Measurements from ENCODE around the gene RPS6KA2. TPM values are rescaled to one million over a fixed set of nuclear protein-coding genes. Genes with fewer than 3 reads are reported as not detected.

RPS6KA2 gene
- polyA plus RNA-seq, 1 donor (not counting 4 experiments of a cell fraction or from before 2014, with no cell fraction given) = 8.2 TPM

DNA sequence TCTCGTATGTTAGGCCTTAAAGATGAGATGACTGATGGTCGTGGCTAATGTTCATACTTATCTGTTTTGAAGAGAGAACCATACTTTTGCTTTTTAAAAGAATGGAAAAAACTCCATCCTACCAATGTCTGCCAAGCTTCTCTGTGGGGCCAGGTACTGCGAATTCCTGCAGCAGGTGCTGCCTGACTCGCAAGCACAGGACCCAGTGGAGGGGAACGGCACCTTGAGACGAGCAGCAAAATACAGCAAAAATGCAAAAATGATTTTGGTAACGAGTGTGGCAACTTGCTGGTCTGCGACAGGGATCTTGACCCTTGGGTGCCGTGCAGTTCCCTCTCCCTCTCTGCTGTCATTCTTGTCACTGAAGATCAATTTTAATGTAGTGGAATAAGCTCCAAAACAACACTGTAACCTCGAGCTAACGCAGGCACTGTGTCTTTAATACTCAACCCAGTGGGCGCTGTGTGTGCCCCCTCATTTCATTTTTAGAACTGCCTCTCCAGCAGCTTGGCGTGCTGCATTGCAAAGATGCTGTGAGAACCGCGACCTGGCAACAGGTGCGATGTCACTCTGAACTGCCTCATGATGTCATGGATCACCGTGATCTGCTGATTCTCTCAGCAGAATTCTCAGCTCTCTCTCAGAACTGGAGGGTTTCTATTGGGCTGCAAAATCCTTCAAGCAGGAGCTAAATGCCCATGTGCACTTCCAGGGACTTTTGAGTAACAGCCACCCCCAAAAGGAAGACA lies 92.2 kb downstream of the RPS6KA2 start:
- no peaks in the 10 kb centered on the region for H3K79me2 ChIP-seq (ENCODE audit: control insufficient read depth, insufficient read depth, low read length)
- TF ChIP-seq, protein P1, sequence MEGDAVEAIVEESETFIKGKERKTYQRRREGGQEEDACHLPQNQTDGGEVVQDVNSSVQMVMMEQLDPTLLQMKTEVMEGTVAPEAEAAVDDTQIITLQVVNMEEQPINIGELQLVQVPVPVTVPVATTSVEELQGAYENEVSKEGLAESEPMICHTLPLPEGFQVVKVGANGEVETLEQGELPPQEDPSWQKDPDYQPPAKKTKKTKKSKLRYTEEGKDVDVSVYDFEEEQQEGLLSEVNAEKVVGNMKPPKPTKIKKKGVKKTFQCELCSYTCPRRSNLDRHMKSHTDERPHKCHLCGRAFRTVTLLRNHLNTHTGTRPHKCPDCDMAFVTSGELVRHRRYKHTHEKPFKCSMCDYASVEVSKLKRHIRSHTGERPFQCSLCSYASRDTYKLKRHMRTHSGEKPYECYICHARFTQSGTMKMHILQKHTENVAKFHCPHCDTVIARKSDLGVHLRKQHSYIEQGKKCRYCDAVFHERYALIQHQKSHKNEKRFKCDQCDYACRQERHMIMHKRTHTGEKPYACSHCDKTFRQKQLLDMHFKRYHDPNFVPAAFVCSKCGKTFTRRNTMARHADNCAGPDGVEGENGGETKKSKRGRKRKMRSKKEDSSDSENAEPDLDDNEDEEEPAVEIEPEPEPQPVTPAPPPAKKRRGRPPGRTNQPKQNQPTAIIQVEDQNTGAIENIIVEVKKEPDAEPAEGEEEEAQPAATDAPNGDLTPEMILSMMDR (optimal IDR thresholded peaks at IDR 0.05 in 1 of 3, IDR thresholded peaks at IDR 0.05 in 1 of 3, conservative IDR thresholded peaks at IDR 0.05 in 1 of 3; ENCODE audit: extremely low read depth in 1 of 3, insufficient read depth in 2 of 3, low read length in 3 of 3) = no peak
- no peak for TF ChIP-seq EZH2 (IDR thresholded peaks at IDR 0.05; ENCODE audit: low read length)
- DNase-seq (ENCODE audit: low read depth, low spot score) = no peak
- dilution Hi-C loops (cut with MboI; ENCODE audit: extremely low pct_ligation_motif_present, low sequenced_read_pairs) = no loop called here
- no peak overlapping the region for H3K4me2 ChIP-seq (ENCODE audit: control insufficient read depth, extremely low read depth, insufficient read depth, low read depth, low read length)
- H4K20me1 ChIP-seq (ENCODE audit: control insufficient read depth, extremely low read depth, insufficient read depth, low read length) = no peaks in the 10 kb centered on the region
- no peaks in the 10 kb centered on the region for H3K9me3 ChIP-seq (ENCODE audit: control insufficient read depth, low read depth, low read length)
- H3K36me3 ChIP-seq (ENCODE audit: control insufficient read depth in 2 of 2, extremely low read depth in 1 of 2, insufficient read depth in 2 of 2, low read length in 2 of 2) = no peaks in the 10 kb centered on the region
- no peaks in the 10 kb centered on the region for H3K27me3 ChIP-seq (ENCODE audit: control insufficient read depth, extremely low read depth, insufficient read depth, low read length)
- H3K27ac ChIP-seq (ENCODE audit: control insufficient read depth, insufficient read depth, low read length) = no peak overlapping the region
- no peak overlapping the region for H2AFZ ChIP-seq (ENCODE audit: control insufficient read depth, low read length)
- no peak overlapping the region for H3K4me3 ChIP-seq (ENCODE audit: control insufficient read depth in 2 of 3, extremely low read depth in 1 of 3, insufficient read depth in 2 of 3, low read depth in 1 of 3, low read length in 3 of 3)
- no peak for FAIRE-seq
- no peak overlapping the region for H3K9ac ChIP-seq (ENCODE audit: control insufficient read depth, extremely low read depth, insufficient read depth, low read length)
- no peaks in the 10 kb centered on the region for H3K4me1 ChIP-seq (ENCODE audit: control insufficient read depth, extremely low read depth, insufficient read depth, low read length)
- no peaks in the 10 kb centered on the region for H3K9me1 ChIP-seq (ENCODE audit: control insufficient read depth, extremely low read depth, insufficient read depth, low read length)

- H4K20me1 ChIP-seq (ENCODE audit: control insufficient read depth, extremely low read depth, insufficient read depth, low read length) = no peaks in the 10 kb centered on the region
- no peak overlapping the region for H3K27ac ChIP-seq (ENCODE audit: control insufficient read depth, insufficient read depth, low read length)
- FAIRE-seq (no peak), DNase-seq (ENCODE audit: low read depth, low spot score) (no peak)
- no peaks in the 10 kb centered on the region for H3K36me3 ChIP-seq (ENCODE audit: control insufficient read depth in 2 of 2, extremely low read depth in 1 of 2, insufficient read depth in 2 of 2, low read length in 2 of 2)
- dilution Hi-C loops (cut with MboI; ENCODE audit: extremely low pct_ligation_motif_present, low sequenced_read_pairs) = no loop called here
- H3K9me1 ChIP-seq (ENCODE audit: control insufficient read depth, extremely low read depth, insufficient read depth, low read length) = no peaks in the 10 kb centered on the region
- H2AFZ ChIP-seq (ENCODE audit: control insufficient read depth, low read length) = no peak overlapping the region
- no peaks in the 10 kb centered on the region for H3K79me2 ChIP-seq (ENCODE audit: control insufficient read depth, insufficient read depth, low read length)
- no peaks in the 10 kb centered on the region for H3K9me3 ChIP-seq (ENCODE audit: control insufficient read depth, low read depth, low read length)
- H3K4me2 ChIP-seq (ENCODE audit: control insufficient read depth, extremely low read depth, insufficient read depth, low read depth, low read length) = no peak overlapping the region
- no peaks in the 10 kb centered on the region for H3K27me3 ChIP-seq (ENCODE audit: control insufficient read depth, extremely low read depth, insufficient read depth, low read length)
- TF ChIP-seq EZH2 (IDR thresholded peaks at IDR 0.05; ENCODE audit: low read length) = no peak
- TF ChIP-seq, protein P1 (optimal IDR thresholded peaks at IDR 0.05 in 1 of 3, IDR thresholded peaks at IDR 0.05 in 1 of 3, conservative IDR thresholded peaks at IDR 0.05 in 1 of 3; ENCODE audit: extremely low read depth in 1 of 3, insufficient read depth in 2 of 3, low read length in 3 of 3) = no peak
- H3K9ac ChIP-seq (ENCODE audit: control insufficient read depth, extremely low read depth, insufficient read depth, low read length) = no peak overlapping the region
- no peak overlapping the region for H3K4me3 ChIP-seq (ENCODE audit: control insufficient read depth in 2 of 3, extremely low read depth in 1 of 3, insufficient read depth in 2 of 3, low read depth in 1 of 3, low read length in 3 of 3)
- no peaks in the 10 kb centered on the region for H3K4me1 ChIP-seq (ENCODE audit: control insufficient read depth, extremely low read depth, insufficient read depth, low read length)
These were observed 93.7 kb downstream of the RPS6KA2 start for GRCh38 chr6:166533205-166533824.
